ENCODE results near the gene ARFGAP3.

The ARFGAP3 gene

GRCh38 chr22:42884616-42885375 is 27.7 kb upstream of the ARFGAP3 start:
- H4K20me1 ChIP-seq (ENCODE audit: insufficient read depth, low read length), result no peaks in the 10 kb centered on the region
- H3K4me2 ChIP-seq (ENCODE audit: low read depth, low read length), result no peak overlapping the region
- no peak overlapping the region for H2AFZ ChIP-seq (ENCODE audit: low read length)
- no peaks in the 10 kb centered on the region for H3K27me3 ChIP-seq (replicated peaks; ENCODE audit: insufficient read depth, low read length)
- H3K27ac ChIP-seq (ENCODE audit: low read length), result no peak overlapping the region
- no peak for TF ChIP-seq EZH2 (optimal IDR thresholded peaks at IDR 0.05; ENCODE audit: low read depth, low read length)
- TF ChIP-seq EZH2phosphoT487 (IDR thresholded peaks at IDR 0.05; ENCODE audit: low read length), result no peak
- no peak for TF ChIP-seq CTCF (IDR thresholded peaks at IDR 0.05; ENCODE audit: low read length)
- no peaks in the 10 kb centered on the region for H3K9me3 ChIP-seq (replicated peaks; ENCODE audit: insufficient read depth, low read length)
- no peak overlapping the region for H3K4me3 ChIP-seq (ENCODE audit: low read length)
- H3K79me2 ChIP-seq (ENCODE audit: low read length), result no peaks in the 10 kb centered on the region
- no peaks in the 10 kb centered on the region for H3F3A ChIP-seq (ENCODE audit: insufficient read depth, low read length)
- no peaks in the 10 kb centered on the region for H3K36me3 ChIP-seq (replicated peaks; ENCODE audit: insufficient read depth, low read length)
- no peak overlapping the region for H3K9ac ChIP-seq (ENCODE audit: low read length)
- H3K4me1 ChIP-seq (ENCODE audit: low read length), result no peaks in the 10 kb centered on the region
- no peaks in the 10 kb centered on the region for H3K9me2 ChIP-seq (replicated peaks; ENCODE audit: insufficient read depth, low read length)
- no peak for DNase-seq

- no peaks in the 10 kb centered on the region for H3K27me3 ChIP-seq (replicated peaks; ENCODE audit: insufficient read depth, low read length)
- H3K9me2 ChIP-seq (replicated peaks; ENCODE audit: insufficient read depth, low read length), result no peaks in the 10 kb centered on the region
- H3K4me1 ChIP-seq (ENCODE audit: low read length), result no peaks in the 10 kb centered on the region
- H3K4me3 ChIP-seq (ENCODE audit: low read length), result no peak overlapping the region
- H2AFZ ChIP-seq (ENCODE audit: low read length), result no peak overlapping the region
- H3K9ac ChIP-seq (ENCODE audit: low read length), result no peak overlapping the region
- H3K79me2 ChIP-seq (ENCODE audit: low read length), result no peaks in the 10 kb centered on the region
- H3K4me2 ChIP-seq (ENCODE audit: low read depth, low read length), result no peak overlapping the region
- H3F3A ChIP-seq (ENCODE audit: insufficient read depth, low read length), result no peaks in the 10 kb centered on the region
- TF ChIP-seq EZH2phosphoT487 (IDR thresholded peaks at IDR 0.05; ENCODE audit: low read length), result no peak
- no peak for TF ChIP-seq EZH2 (optimal IDR thresholded peaks at IDR 0.05; ENCODE audit: low read depth, low read length)
- TF ChIP-seq CTCF (IDR thresholded peaks at IDR 0.05; ENCODE audit: low read length), result no peak
- H3K36me3 ChIP-seq (replicated peaks; ENCODE audit: insufficient read depth, low read length), result no peaks in the 10 kb centered on the region
- H4K20me1 ChIP-seq (ENCODE audit: insufficient read depth, low read length), result no peaks in the 10 kb centered on the region
- no peak for DNase-seq
- no peaks in the 10 kb centered on the region for H3K9me3 ChIP-seq (replicated peaks; ENCODE audit: insufficient read depth, low read length)
- no peak overlapping the region for H3K27ac ChIP-seq (ENCODE audit: low read length)
These were observed 26.9 kb upstream of the ARFGAP3 start for GRCh38 chr22:42883970-42884369.

GRCh38 chr22:42883121-42883520 is 26.0 kb upstream of the ARFGAP3 start:
- H3K9me2 ChIP-seq (replicated peaks; ENCODE audit: insufficient read depth, low read length), result no peaks in the 10 kb centered on the region
- no peak overlapping the region for H2AFZ ChIP-seq (ENCODE audit: low read length)
- no peaks in the 10 kb centered on the region for H3K27me3 ChIP-seq (replicated peaks; ENCODE audit: insufficient read depth, low read length)
- no peaks in the 10 kb centered on the region for H3F3A ChIP-seq (ENCODE audit: insufficient read depth, low read length)
- no peak overlapping the region for H3K4me3 ChIP-seq (ENCODE audit: low read length)
- H3K79me2 ChIP-seq (ENCODE audit: low read length), result no peaks in the 10 kb centered on the region
- H3K9ac ChIP-seq (ENCODE audit: low read length), result no peak overlapping the region
- H3K4me1 ChIP-seq (ENCODE audit: low read length), result no peaks in the 10 kb centered on the region
- no peak overlapping the region for H3K4me2 ChIP-seq (ENCODE audit: low read depth, low read length)
- no peak overlapping the region for H3K27ac ChIP-seq (ENCODE audit: low read length)
- no peaks in the 10 kb centered on the region for H4K20me1 ChIP-seq (ENCODE audit: insufficient read depth, low read length)
- H3K36me3 ChIP-seq (replicated peaks; ENCODE audit: insufficient read depth, low read length), result no peaks in the 10 kb centered on the region
- H3K9me3 ChIP-seq (replicated peaks; ENCODE audit: insufficient read depth, low read length), result no peaks in the 10 kb centered on the region
- no peak for DNase-seq
- TF ChIP-seq EZH2phosphoT487 (IDR thresholded peaks at IDR 0.05; ENCODE audit: low read length) (no peak), EZH2 (optimal IDR thresholded peaks at IDR 0.05; ENCODE audit: low read depth, low read length) (no peak), CTCF (IDR thresholded peaks at IDR 0.05; ENCODE audit: low read length) (no peak)

Data from MM.1S (cell line).